Ascending aorta (tissue), 2 donors: ENCODE measurements around the gene CGB2. TPM values are rescaled to one million over a fixed set of nuclear protein-coding genes. Genes with fewer than 3 reads are reported as not detected.

Experiments used
- DNase-seq, 2 donors: peaks; one replicate each; pipeline ENCODE4 v3.0.0-alpha.2; 2019; ENCODE audit warnings: low spot score in 2 of 2
- H3K27ac ChIP-seq, 2 donors: fragments of 200-600 bp; sonication (generic); one replicate each; pipeline ENCODE4 v1.5.1; 2016 to 2017; ENCODE audit warnings: mild to moderate bottlenecking in 1 of 2
- H3K27me3 ChIP-seq: fragments of 200-600 bp; sonication (generic); one replicate; pipeline ENCODE4 v1.5.1; 2017
- H3K36me3 ChIP-seq, 2 donors: fragments of 200-600 bp; sonication (generic); one replicate each; pipeline ENCODE4 v1.5.1; 2016
- H3K4me1 ChIP-seq, 2 donors: fragments of 200-600 bp; sonication (generic); one replicate each; pipeline ENCODE4 v1.5.1; 2016 to 2017; ENCODE audit warnings: mild to moderate bottlenecking in 1 of 2
- H3K4me3 ChIP-seq, 2 donors: fragments of 200-600 bp; sonication (generic); one replicate each; pipeline ENCODE4 v1.5.1; 2016 to 2017; ENCODE audit warnings: mild to moderate bottlenecking in 1 of 2
- H3K9me3 ChIP-seq, 2 donors: fragments of 200-600 bp; sonication (generic); one replicate each; pipeline ENCODE4 v1.5.1; 2016
- intact Hi-C: fragments of 100-400 bp; cut with DNase I; formaldehyde crosslinking; loops from one replicate; pipeline ENCODE4 v1.15.1; 2023
- total RNA-seq: library from RNA; depleted of rRNA; stranded (reverse); fragments of >200 nt; gene quantifications from one replicate; pipeline ENCODE4 v1.1.0, GENCODE V29; 2016
- TF ChIP-seq, protein P1 (sequence below), 3 experiments: fragments of 200-600 bp in 2 of 3; fragments of 450-650 bp in 1 of 3; sonication (generic) in 2 of 3; IDR thresholded peaks; one replicate each; pipeline ENCODE4 v1.5.1; 2016 to 2019; ENCODE audit warnings: antibody characterized with exemption in 3 of 3, mild to moderate bottlenecking in 1 of 3, moderate library complexity in 1 of 3

Gene CGB2
- total RNA-seq, 1 donor from 2014 or later = not detected

DNA sequence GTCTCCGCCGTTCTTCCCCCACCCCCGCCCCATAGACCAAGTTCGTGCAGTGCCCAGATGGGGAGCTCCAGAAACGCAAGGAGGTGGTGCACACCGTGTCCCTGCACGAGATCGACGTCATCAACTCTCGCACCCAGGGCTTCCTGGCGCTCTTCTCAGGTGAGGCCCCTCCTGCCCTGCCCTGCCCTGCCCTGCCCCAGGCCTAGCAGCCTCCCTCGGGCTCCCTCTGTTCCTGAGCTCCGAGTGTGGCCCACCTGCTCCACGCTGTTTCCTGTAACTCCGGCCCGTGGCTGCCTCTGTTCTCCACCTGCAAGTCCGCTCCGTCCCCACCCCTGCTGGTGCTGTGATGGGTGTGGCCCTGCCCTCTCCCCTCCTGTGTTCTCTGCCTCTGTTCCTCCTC, 21.2 kb upstream of the CGB2 start:
- intact Hi-C loops = no loop called here
- no peak overlapping the region for H3K4me3 ChIP-seq
- H3K27ac ChIP-seq = no peak overlapping the region
- DNase-seq = no peak
- H3K4me1 ChIP-seq = no peaks in the 10 kb centered on the region
- H3K9me3 ChIP-seq = no peaks in the 10 kb centered on the region
- peaks cover 61 to 74% of the 10 kb centered on the region in 2 donors for H3K36me3 ChIP-seq
- H3K27me3 ChIP-seq = no peaks in the 10 kb centered on the region
- TF ChIP-seq, protein P1, sequence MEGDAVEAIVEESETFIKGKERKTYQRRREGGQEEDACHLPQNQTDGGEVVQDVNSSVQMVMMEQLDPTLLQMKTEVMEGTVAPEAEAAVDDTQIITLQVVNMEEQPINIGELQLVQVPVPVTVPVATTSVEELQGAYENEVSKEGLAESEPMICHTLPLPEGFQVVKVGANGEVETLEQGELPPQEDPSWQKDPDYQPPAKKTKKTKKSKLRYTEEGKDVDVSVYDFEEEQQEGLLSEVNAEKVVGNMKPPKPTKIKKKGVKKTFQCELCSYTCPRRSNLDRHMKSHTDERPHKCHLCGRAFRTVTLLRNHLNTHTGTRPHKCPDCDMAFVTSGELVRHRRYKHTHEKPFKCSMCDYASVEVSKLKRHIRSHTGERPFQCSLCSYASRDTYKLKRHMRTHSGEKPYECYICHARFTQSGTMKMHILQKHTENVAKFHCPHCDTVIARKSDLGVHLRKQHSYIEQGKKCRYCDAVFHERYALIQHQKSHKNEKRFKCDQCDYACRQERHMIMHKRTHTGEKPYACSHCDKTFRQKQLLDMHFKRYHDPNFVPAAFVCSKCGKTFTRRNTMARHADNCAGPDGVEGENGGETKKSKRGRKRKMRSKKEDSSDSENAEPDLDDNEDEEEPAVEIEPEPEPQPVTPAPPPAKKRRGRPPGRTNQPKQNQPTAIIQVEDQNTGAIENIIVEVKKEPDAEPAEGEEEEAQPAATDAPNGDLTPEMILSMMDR (IDR thresholded peaks at IDR 0.05) = no peak

GRCh38 chr19:49011194-49011593, 20.5 kb upstream of the CGB2 start:
- intact Hi-C loops = no loop called here

DNA sequence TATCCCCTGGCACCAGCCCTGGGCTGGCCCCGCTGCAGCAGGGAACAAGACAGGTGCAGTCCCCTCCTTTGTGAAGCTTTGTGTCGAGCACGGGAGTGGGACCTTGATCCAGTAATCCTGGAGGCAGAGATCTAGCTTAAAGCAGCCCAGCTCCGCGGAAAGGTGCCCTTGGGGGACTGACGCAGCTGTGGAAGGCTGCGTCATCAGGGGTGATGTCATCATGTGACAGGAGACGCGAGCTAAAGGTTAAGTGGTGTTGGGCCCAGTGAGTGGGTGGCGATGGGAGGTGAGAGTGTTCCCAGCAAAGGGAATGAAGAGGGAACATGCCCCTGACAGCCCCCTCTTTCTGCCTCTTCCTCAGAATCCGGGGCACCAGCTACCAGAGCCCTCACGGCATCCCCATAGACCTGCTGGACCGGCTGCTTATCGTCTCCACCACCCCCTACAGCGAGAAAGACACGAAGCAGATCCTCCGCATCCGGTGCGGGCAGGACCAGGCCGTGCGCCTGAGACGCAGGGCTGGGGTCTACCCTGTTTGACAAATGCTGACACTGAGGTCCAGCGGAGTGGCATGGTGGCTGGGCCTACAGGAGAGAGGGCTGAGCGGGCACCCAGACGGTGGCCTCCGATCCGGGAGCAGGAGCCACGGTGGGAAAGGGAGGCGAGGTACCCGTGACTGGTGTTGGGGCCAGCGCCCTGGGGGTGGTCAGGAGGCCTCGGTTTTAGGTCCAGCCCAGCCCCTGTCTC, 17.4 kb upstream of the CGB2 start:
- Histone ChIP-seq H3K4me1 (peaks cover 4 to 16% of the 10 kb centered on the region in 2 donors), H3K36me3 (peaks cover 39 to 54% of the 10 kb centered on the region in 2 donors), H3K4me3 (no peak overlapping the region), H3K27ac (no peak overlapping the region), H3K27me3 (peaks cover 5% of the 10 kb centered on the region), H3K9me3 (no peaks in the 10 kb centered on the region)
- DNase-seq = no peak
- intact Hi-C loops = no loop called here
- TF ChIP-seq, protein P1 (IDR thresholded peaks at IDR 0.05) = no peak

More at GRCh38 chr19:49011194-49011593, 20.5 kb upstream of the CGB2 start:
- Histone ChIP-seq H3K4me3 (no peak overlapping the region), H3K27me3 (no peaks in the 10 kb centered on the region), H3K4me1 (no peaks in the 10 kb centered on the region), H3K27ac (no peak overlapping the region), H3K36me3 (peaks cover 58 to 72% of the 10 kb centered on the region in 2 donors), H3K9me3 (no peaks in the 10 kb centered on the region)
- no peak for DNase-seq
- TF ChIP-seq, protein P1 (IDR thresholded peaks at IDR 0.05) = no peak

- Histone ChIP-seq H3K27ac (no peak overlapping the region), H3K4me3 (no peak overlapping the region), H3K9me3 (no peaks in the 10 kb centered on the region), H3K36me3 (peaks cover 36 to 49% of the 10 kb centered on the region in 2 donors), H3K4me1 (peaks cover 8 to 18% of the 10 kb centered on the region in 2 donors), H3K27me3 (peaks cover 9% of the 10 kb centered on the region)
- intact Hi-C loops = no loop called here
- no peak for DNase-seq
- TF ChIP-seq, protein P1 (IDR thresholded peaks at IDR 0.05) = no peak
Measured at GRCh38 chr19:49014870-49015255, 16.8 kb upstream of the CGB2 start.

DNA sequence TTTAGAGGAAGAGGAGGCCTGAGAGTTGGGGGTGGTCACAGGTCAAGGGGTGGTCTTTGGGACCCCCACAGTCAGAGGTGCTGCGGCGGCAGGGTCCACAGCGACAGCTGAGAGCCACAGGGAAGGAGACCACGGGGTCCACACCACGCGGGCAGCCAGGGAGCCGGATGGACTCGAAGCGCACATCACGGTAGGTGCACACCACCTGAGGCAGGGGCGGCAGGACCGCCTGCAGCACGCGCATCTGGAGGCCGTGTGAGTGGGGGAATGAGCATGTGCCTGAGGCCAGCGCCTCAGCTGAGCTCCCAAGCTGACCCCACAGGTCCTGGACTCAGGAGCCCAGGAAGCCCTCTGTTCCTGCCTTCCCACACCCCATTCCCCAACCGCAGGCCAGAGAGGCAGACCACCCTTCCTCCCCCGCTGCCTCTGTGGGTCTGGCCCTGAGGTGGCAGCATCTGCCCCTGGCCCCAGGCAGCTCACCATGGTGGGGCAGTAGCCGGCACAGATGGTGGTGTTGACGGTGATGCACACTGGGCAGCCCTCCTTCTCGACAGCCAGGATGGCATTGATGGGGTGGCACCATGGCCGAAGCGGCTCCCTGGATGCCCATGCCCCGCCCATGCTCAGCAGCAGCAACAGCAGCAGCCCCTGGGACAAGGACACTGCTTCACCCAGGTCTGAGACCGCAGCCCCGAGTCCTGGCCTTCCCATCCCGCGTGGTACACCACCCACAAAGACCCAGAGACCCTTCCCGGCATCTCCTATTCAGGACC, 15.4 kb upstream of the CGB2 start:
- no peaks in the 10 kb centered on the region for H3K9me3 ChIP-seq
- H3K4me1 ChIP-seq = peaks cover 8 to 18% of the 10 kb centered on the region in 2 donors
- no peak for DNase-seq
- H3K27me3 ChIP-seq = peaks cover 9% of the 10 kb centered on the region
- H3K36me3 ChIP-seq = peaks cover 25 to 35% of the 10 kb centered on the region in 2 donors
- intact Hi-C loops = no loop called here
- H3K4me3 ChIP-seq = no peak overlapping the region
- H3K27ac ChIP-seq = no peak overlapping the region
- TF ChIP-seq, protein P1 (IDR thresholded peaks at IDR 0.05) = no peak
